Measurements from ENCODE around the gene ARHGDIA.

GRCh38 chr17:81866440-81867169, 4.5 kb downstream of the ARHGDIA start:
- TF ChIP-seq, protein P1, sequence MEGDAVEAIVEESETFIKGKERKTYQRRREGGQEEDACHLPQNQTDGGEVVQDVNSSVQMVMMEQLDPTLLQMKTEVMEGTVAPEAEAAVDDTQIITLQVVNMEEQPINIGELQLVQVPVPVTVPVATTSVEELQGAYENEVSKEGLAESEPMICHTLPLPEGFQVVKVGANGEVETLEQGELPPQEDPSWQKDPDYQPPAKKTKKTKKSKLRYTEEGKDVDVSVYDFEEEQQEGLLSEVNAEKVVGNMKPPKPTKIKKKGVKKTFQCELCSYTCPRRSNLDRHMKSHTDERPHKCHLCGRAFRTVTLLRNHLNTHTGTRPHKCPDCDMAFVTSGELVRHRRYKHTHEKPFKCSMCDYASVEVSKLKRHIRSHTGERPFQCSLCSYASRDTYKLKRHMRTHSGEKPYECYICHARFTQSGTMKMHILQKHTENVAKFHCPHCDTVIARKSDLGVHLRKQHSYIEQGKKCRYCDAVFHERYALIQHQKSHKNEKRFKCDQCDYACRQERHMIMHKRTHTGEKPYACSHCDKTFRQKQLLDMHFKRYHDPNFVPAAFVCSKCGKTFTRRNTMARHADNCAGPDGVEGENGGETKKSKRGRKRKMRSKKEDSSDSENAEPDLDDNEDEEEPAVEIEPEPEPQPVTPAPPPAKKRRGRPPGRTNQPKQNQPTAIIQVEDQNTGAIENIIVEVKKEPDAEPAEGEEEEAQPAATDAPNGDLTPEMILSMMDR (IDR thresholded peaks at IDR 0.05): no peak
- TF ChIP-seq EP300 (IDR thresholded peaks at IDR 0.05): no peak
